Esophagus muscularis mucosa (tissue), 4 donors: Measurements from ENCODE around the gene CCHCR1. TPM values are rescaled to one million over a fixed set of nuclear protein-coding genes. Genes with fewer than 3 reads are reported as not detected.

Source experiments
- DNase-seq: peaks from one replicate; pipeline ENCODE4 v3.0.0-alpha.2; 2017; ENCODE audit errors: extremely low spot score
- H3K27ac ChIP-seq, 4 donors: fragments of 200-600 bp; sonication (generic); replicated peaks in 1 of 4; 1 replicate in 3 of 4; 2 replicates in 1 of 4; pipeline ENCODE4 v1.5.1; 2016 to 2019; ENCODE audit warnings: mild to moderate bottlenecking in 1 of 4
- H3K27me3 ChIP-seq, 4 donors: fragments of 200-600 bp; sonication (generic); one replicate each; pipeline versions ENCODE4 v1.5.1 to v1.6.0; 2016 to 2019
- H3K36me3 ChIP-seq, 4 donors: fragments of 200-600 bp; sonication (generic); one replicate each; pipeline ENCODE4 v1.5.1; 2016 to 2019
- H3K4me1 ChIP-seq, 4 donors: fragments of 200-600 bp; sonication (generic); one replicate each; pipeline ENCODE4 v1.5.1; 2016 to 2019
- H3K4me3 ChIP-seq, 4 donors: fragments of 200-600 bp; sonication (generic); 1 replicate in 2 of 4; 2 replicates in 2 of 4; pipeline ENCODE4 v1.5.1; 2016 to 2019; ENCODE audit warnings: mild to moderate bottlenecking in 4 of 4, moderate library complexity in 1 of 4
- H3K9me3 ChIP-seq, 4 donors: fragments of 200-600 bp; sonication (generic); 1 replicate in 3 of 4; 2 replicates in 1 of 4; pipeline ENCODE4 v1.5.1; 2016 to 2019
- CTCF ChIP-seq, 3 experiments: fragments of 200-600 bp in 2 of 3; fragments of 450-650 bp in 1 of 3; sonication (generic) in 2 of 3; IDR thresholded peaks; one replicate each; pipeline ENCODE4 v1.5.1; 2017 to 2019; ENCODE audit warnings: antibody characterized with exemption in 3 of 3, mild to moderate bottlenecking in 2 of 3, moderate library complexity in 1 of 3
- EP300 ChIP-seq: sonication (generic); formaldehyde crosslinking; IDR thresholded peaks from one replicate; pipeline ENCODE4 v1.6.1; 2017; ENCODE audit warnings: antibody characterized with exemption
- POLR2A ChIP-seq: fragments of 450-650 bp; IDR thresholded peaks from one replicate; pipeline ENCODE4 v1.6.1; 2017; ENCODE audit warnings: antibody characterized with exemption, moderate library complexity, mild to moderate bottlenecking, low read depth
- POLR2AphosphoS5 ChIP-seq, 2 donors: sonication (generic); formaldehyde crosslinking; IDR thresholded peaks; one replicate each; pipeline ENCODE4 v1.6.1; 2017; ENCODE audit warnings: antibody characterized with exemption in 2 of 2
- WGBS: methylation state at CpG from one replicate; pipeline ENCODE4 v1.1.5; 2018; 5-methylcytosine and 5-hydroxymethylcytosine counted together
- intact Hi-C: fragments of 100-400 bp; cut with DNase I; formaldehyde crosslinking; loops from one replicate; pipeline ENCODE4 v1.15.1; 2023
- total RNA-seq, 4 donors: library from RNA; depleted of rRNA; stranded (reverse); fragments of >200 nt; gene quantifications; one replicate each; pipeline versions ENCODE4 v1.1.0 to v1.2.1, GENCODE V29; 2016

CCHCR1 gene
- total RNA-seq: 10 to 100 TPM in 2 of 4 donors, 1 to 10 TPM in 2; 5.8 to 11.6 (median 9.4) TPM

GRCh38 chr6:31157513-31158139 is at the start of gene CCHCR1:
CCHCR1 (minus strand) TSS chr6:31157802; CDS start chr6:31157600, 202 bp downstream.
- Histone ChIP-seq H3K36me3 (peaks cover 4 to 38% (median 31%) of the 10 kb centered on the region in 4 donors), H3K9me3 (no peaks in the 10 kb centered on the region), H3K27ac (peak within 1 kb of the TSS; percentile 77 to 84 (median 81)), H3K27me3 (no peaks in the 10 kb centered on the region), H3K4me1 (peaks cover 16 to 28% (median 26%) of the 10 kb centered on the region in 4 donors), H3K4me3 (peak within 1 kb of the TSS; percentile 60 to 71 (median 69))
- intact Hi-C loops: no loop called here
- TF ChIP-seq EP300 (no peak), POLR2A (no peak)
- DNase-seq: no peak
- WGBS: 10% methylated on average over 13 of the region's 14 CpGs

GRCh38 chr6:31205638-31206037 is 48.0 kb upstream of the CCHCR1 start:
- Histone ChIP-seq H3K4me3 (no peak overlapping the region), H3K36me3 (peaks cover 0 to 7% (median 0%) of the 10 kb centered on the region in 4 donors), H3K9me3 (peaks cover 0 to 5% (median 0%) of the 10 kb centered on the region in 4 donors), H3K4me1 (peaks cover 16 to 26% (median 21%) of the 10 kb centered on the region in 4 donors), H3K27ac (no peak overlapping the region), H3K27me3 (no peaks in the 10 kb centered on the region)
- TF ChIP-seq POLR2A: no peak
- TF ChIP-seq POLR2AphosphoS5 (IDR thresholded peaks at IDR 0.05): no peak
- no peak for TF ChIP-seq EP300
- no peak for TF ChIP-seq CTCF (IDR thresholded peaks at IDR 0.05)
- DNase-seq: no peak
- 74% methylated on average over 2 of the region's 2 CpGs for WGBS
- intact Hi-C loops: no loop called here

- peaks cover 16 to 26% (median 22%) of the 10 kb centered on the region in 4 donors for H3K4me1 ChIP-seq
- TF ChIP-seq POLR2AphosphoS5 (IDR thresholded peaks at IDR 0.05) (no peak), CTCF (IDR thresholded peaks at IDR 0.05) (no peak), POLR2A (no peak), EP300 (no peak)
- H3K36me3 ChIP-seq: peaks cover 0 to 7% (median 0%) of the 10 kb centered on the region in 4 donors
- H3K4me3 ChIP-seq: no peak overlapping the region
- intact Hi-C loops: no loop called here
- peak overlapping the region in 3 of 4 donors; percentile 73 to 81 (median 79) for H3K27ac ChIP-seq
- WGBS: 78% methylated on average over 4 of the region's 4 CpGs
- peaks cover 0 to 5% (median 0%) of the 10 kb centered on the region in 4 donors for H3K9me3 ChIP-seq
- DNase-seq: no peak
- no peaks in the 10 kb centered on the region for H3K27me3 ChIP-seq
These were observed 47.1 kb upstream of the CCHCR1 start for GRCh38 chr6:31204751-31205145.

GRCh38 chr6:31203345-31203979 is 45.9 kb upstream of the CCHCR1 start:
- H3K4me3 ChIP-seq: peak overlapping the region; percentile 47 to 62 (median 50)
- H3K9me3 ChIP-seq: peaks cover 0 to 5% (median 0%) of the 10 kb centered on the region in 4 donors
- 37% methylated on average over 5 of the region's 5 CpGs for WGBS
- intact Hi-C loops: no loop called here
- peaks cover 0 to 7% (median 0%) of the 10 kb centered on the region in 4 donors for H3K36me3 ChIP-seq
- peak overlapping the region; percentile 66 to 81 (median 76) for H3K27ac ChIP-seq
- peaks cover 23 to 36% (median 33%) of the 10 kb centered on the region in 4 donors for H3K4me1 ChIP-seq
- DNase-seq: no peak
- TF ChIP-seq CTCF (IDR thresholded peaks at IDR 0.05): no peak
- peak in 1 of 2 donors; percentile 31 for TF ChIP-seq POLR2AphosphoS5 (IDR thresholded peaks at IDR 0.05)
- peak; percentile 10 for TF ChIP-seq POLR2A
- TF ChIP-seq EP300: no peak
- no peaks in the 10 kb centered on the region for H3K27me3 ChIP-seq
